Astrocyte (in vitro differentiated cells and primary cell): ENCODE data around the gene NGDN.

Experiments
- CTCF ChIP-seq: IDR thresholded peaks from 2 replicates; pipeline ENCODE4 v1.5.1; 2011; ENCODE audit warnings: low read depth, mild to moderate bottlenecking, inconsistent platforms, low read length, moderate library complexity; ENCODE audit not compliant: insufficient read depth
- EZH2 ChIP-seq: IDR thresholded peaks from 2 replicates; pipeline ENCODE4 v1.6.1; 2012; ENCODE audit warnings: mild to moderate bottlenecking, low read length, inconsistent platforms; ENCODE audit not compliant: insufficient read depth

- TF ChIP-seq CTCF (no peak), EZH2 (no peak)
Observed at GRCh38 chr14:23445773-23446172, 23.7 kb upstream of the NGDN start.
